ENCODE measurements around the gene CELF5.

DNA sequence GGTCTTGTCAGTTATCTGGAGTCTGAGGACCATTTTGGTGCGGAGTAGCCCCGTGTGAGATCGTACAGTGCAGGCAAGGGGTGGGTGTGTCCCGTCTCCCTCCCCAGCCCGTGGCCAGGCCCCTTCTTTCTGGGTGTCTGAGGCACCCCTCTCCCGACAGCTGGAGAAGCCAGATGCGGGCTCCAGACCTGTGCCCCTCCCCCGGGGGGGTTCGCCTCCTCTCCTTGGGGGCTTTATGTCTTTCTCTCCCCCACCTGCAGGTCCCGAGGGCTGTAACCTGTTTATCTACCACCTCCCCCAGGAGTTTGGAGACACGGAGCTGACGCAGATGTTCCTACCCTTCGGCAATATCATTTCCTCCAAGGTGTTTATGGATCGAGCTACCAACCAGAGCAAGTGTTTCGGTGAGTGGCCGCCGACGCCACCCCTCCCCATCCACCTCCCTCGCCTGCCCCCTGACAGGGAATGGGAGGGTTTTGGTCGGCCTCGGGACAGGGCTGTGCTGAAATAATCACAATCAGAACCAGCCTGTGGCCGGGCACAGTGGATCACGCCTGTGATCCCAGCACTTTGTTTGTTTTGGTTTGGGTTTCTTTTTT is 65.6 kb downstream of the CELF5 start:
- TF ChIP-seq ZNF274 (IDR thresholded peaks at IDR 0.05; ENCODE audit: low read depth, low read length) (no peak), EZH2 (IDR thresholded peaks at IDR 0.05) (no peak)
- TF ChIP-seq, protein P1, sequence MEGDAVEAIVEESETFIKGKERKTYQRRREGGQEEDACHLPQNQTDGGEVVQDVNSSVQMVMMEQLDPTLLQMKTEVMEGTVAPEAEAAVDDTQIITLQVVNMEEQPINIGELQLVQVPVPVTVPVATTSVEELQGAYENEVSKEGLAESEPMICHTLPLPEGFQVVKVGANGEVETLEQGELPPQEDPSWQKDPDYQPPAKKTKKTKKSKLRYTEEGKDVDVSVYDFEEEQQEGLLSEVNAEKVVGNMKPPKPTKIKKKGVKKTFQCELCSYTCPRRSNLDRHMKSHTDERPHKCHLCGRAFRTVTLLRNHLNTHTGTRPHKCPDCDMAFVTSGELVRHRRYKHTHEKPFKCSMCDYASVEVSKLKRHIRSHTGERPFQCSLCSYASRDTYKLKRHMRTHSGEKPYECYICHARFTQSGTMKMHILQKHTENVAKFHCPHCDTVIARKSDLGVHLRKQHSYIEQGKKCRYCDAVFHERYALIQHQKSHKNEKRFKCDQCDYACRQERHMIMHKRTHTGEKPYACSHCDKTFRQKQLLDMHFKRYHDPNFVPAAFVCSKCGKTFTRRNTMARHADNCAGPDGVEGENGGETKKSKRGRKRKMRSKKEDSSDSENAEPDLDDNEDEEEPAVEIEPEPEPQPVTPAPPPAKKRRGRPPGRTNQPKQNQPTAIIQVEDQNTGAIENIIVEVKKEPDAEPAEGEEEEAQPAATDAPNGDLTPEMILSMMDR (IDR thresholded peaks at IDR 0.05 in 2 of 3, conservative IDR thresholded peaks at IDR 0.05 in 1 of 3; ENCODE audit: borderline replicate concordance in 1 of 3, insufficient read depth in 1 of 3, low read depth in 2 of 3, low read length in 2 of 3), result no peak

Measured in HCT116 (cell line).